Inflammatory macrophage treated with lipopolysaccharide for 4 hours (primary cell): Measurements from ENCODE around the gene C1orf159.

Experiments used
- DNase-seq: peaks from one replicate; pipeline ENCODE4 v3.0.0-alpha.2; 2020

C1orf159 gene

GRCh38 chr1:1130206-1131120 is 14.6 kb upstream of the C1orf159 start:
- DNase-seq: no peak

GRCh38 chr1:1129381-1129821 is 13.5 kb upstream of the C1orf159 start:
- no peak for DNase-seq

GRCh38 chr1:1128454-1129139 is 12.7 kb upstream of the C1orf159 start:
- no peak for DNase-seq

GRCh38 chr1:1127551-1128451 is 11.9 kb upstream of the C1orf159 start:
- DNase-seq: no peak

GRCh38 chr1:1125945-1126344 is 10.1 kb upstream of the C1orf159 start:
- no peak for DNase-seq

GRCh38 chr1:1124786-1125642 is 9.1 kb upstream of the C1orf159 start:
- DNase-seq: no peak

GRCh38 chr1:1124508-1124785 is 8.6 kb upstream of the C1orf159 start:
- DNase-seq: no peak

GRCh38 chr1:1123581-1124507 is 8.0 kb upstream of the C1orf159 start:
- peak; percentile 28 for DNase-seq

- DNase-seq: no peak
Observed at GRCh38 chr1:1122981-1123480, 7.1 kb upstream of the C1orf159 start.

- peak; percentile 79 for DNase-seq
Observed at GRCh38 chr1:1122078-1122811, 6.4 kb upstream of the C1orf159 start.

- DNase-seq: no peak
Observed at GRCh38 chr1:1121611-1122077, 5.8 kb upstream of the C1orf159 start.

- DNase-seq: no peak
Observed at GRCh38 chr1:1120866-1121591, 5.1 kb upstream of the C1orf159 start.

- DNase-seq: no peak
Observed at GRCh38 chr1:1120096-1120495, 4.2 kb upstream of the C1orf159 start.

- DNase-seq: no peak
Observed at GRCh38 chr1:1119272-1119890, 3.5 kb upstream of the C1orf159 start.

GRCh38 chr1:1118876-1119220 is 3.0 kb upstream of the C1orf159 start:
- DNase-seq: no peak

GRCh38 chr1:1118011-1118875 is 2.4 kb upstream of the C1orf159 start:
- no peak for DNase-seq

GRCh38 chr1:1117469-1117831 is 1.6 kb upstream of the C1orf159 start:
- DNase-seq: peak; percentile 26
